GM18507 (cell line): Measurements from ENCODE around the gene NCF4.
A peak's percentile ranks its signal among the peaks of the same experiment; 100 is the strongest.

Experiments used
- DNase-seq: peaks from one replicate; pipeline ENCODE4 v3.0.0; 2011; ENCODE audit warnings: low read depth; ENCODE audit not compliant: insufficient read length; ENCODE audit errors: extremely low spot score
- FAIRE-seq: peaks from 2 replicates; lab custom pipeline; 2011; peaks lifted over from hg19 to GRCh38; lab: Jason Lieb, UNC

NCF4 gene

DNA sequence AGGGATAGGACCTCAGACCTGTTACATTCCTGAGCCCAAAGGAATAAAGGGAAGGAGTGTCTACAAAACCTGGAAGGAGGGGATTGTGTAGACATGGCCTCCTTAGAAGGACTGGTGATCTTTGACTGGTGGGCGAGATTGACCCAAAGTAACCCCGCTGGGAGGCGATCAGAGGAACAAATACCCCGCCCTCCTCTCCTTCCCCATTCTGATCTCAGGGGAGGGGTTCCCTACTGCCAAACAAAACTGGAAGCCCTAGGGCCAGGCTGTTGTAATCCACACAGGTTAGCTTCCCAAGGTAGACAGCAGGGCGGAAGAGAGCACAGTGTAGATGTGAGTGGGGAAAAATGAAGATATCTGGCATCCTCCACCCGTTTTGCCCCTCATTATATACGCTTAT, 24.7 kb downstream of the NCF4 start:
- FAIRE-seq (no peak), DNase-seq (no peak)

- DNase-seq: no peak
- FAIRE-seq: no peak
Observed at GRCh38 chr22:36886016-36886415, 25.2 kb downstream of the NCF4 start.

GRCh38 chr22:36887162-36887561, 26.4 kb downstream of the NCF4 start:
- DNase-seq: no peak
- no peak for FAIRE-seq

- DNase-seq (no peak), FAIRE-seq (no peak)
Observed at GRCh38 chr22:36891646-36892045, 30.8 kb downstream of the NCF4 start.

DNA sequence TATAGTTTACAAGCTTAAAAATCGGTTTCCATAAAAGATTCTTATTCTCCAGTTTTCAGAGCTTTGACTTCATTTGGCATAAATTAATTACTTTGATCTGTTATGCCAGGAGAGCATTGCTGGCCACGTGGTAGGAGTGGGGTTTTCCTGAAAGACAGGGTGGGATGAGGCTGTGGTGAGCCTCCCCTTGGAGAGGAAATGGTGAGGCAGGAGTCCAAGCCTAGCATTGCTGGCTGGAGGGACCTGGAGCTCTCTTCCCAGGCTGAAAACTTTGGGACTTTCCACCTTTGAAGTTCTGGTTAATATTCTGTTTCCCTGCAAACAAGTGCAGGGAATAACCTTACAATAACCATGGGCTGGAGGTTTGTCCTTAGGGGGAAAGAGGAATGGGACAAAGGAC, 31.5 kb downstream of the NCF4 start:
- no peak for FAIRE-seq
- no peak for DNase-seq

DNA sequence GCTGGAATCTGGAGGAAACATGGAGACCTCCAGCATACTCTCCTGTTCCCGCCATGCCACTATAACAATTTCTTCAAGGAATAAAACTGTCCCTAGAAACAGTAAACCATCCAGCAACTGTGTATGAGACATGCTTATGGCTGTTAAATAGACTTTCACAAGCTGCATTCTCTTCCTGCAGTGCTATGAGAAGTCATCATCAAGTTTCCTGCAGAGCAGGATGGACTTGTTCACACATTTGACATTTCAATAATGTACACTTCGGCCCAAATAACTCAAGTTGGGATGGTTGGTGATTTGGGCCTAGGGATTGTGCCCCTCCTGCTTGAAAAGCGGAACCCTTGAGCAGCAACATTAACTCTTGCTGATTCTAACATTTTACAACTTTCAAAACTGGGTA, 32.5 kb downstream of the NCF4 start:
- DNase-seq (no peak), FAIRE-seq (no peak)

GRCh38 chr22:36894266-36894665, 33.5 kb downstream of the NCF4 start:
- FAIRE-seq (peak; percentile 29), DNase-seq (no peak)

DNA sequence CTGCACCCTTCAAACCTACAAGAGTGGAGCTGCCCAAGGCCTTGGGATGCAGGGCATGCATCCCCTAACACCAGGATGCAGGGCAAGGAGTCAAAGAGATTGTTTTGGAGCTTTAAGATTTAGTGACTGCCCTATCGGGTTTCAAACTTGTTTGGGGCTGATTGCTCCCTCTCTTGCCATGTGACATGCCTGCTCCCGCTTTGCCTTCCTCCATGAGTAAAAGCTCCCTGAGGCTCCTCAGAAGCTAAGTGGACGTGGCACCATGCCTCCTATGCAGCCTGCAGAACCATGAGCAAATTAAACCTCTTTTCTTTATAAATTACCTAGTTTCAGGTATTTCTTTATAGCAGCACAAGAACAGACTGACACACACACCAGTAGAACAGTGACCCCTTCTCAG, 36.8 kb downstream of the NCF4 start:
- DNase-seq: no peak

DNA sequence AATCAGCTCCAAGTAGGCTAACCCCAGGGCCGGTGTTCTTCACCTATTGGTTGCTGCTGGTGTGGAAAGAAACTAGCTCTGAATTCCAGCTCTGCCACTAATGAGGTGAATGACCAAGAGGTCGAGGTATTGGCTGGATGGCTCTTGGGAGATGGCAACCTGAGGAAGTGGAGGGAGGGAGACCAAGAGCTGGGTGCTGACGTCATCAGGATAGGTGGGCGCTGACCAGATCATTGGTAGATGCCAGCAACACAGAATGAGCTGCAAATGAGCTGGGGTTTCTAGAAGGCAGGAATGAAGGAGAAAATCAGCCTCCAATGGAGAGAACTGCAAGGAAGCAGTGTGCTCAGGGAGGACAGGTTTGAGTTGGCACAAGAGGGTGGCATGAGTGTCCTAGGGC, 37.9 kb downstream of the NCF4 start:
- DNase-seq (no peak), FAIRE-seq (no peak)

More for the DNA sequence above, 36.8 kb downstream of the NCF4 start:
- no peak for FAIRE-seq

DNA sequence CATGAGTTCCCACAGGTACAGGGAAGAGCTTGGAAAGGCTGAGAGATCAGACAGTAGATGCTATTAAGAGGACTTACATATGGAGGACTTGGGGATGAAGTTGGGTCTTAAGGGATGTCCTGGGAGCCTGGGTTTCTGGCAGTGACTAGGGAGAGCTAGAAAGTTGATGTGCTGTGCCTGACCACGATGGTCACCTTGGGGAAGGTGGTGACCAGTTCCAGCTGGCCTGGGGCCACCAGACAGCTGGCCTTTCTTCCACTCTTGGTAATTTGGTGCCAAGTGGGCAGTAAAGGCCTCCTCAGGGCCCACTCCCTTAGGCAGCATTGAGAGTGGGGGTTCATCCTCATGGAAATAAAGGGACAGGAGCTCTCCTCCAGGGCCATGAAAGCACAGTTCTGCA, 38.7 kb downstream of the NCF4 start:
- FAIRE-seq (no peak), DNase-seq (no peak)

DNA sequence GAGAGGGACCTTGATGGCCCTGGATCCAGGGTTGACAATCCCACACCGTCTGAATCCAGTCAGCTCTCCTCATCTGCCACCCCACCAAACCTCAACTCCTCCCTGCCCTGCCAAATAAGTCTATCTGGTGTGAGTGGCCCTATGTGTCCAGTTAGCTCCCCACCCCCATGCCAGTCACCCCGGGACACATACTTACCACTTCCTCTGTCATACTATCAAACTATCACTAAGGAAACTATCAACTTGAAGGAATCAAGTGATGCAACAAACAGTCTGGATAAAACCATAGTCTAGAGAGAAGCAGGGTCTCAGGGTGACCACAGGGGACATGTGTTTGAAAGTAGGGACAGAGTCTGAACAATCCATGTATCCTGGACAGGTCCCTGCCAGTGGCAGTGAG, 39.4 kb downstream of the NCF4 start:
- FAIRE-seq (peak; percentile 59), DNase-seq (no peak)

- DNase-seq: no peak
- no peak for FAIRE-seq
Observed at GRCh38 chr22:36900880-36901279, 40.1 kb downstream of the NCF4 start.

- DNase-seq (peak; percentile 42), FAIRE-seq (peak; percentile 91)
Observed at GRCh38 chr22:36901411-36902142, 40.8 kb downstream of the NCF4 start.

DNA sequence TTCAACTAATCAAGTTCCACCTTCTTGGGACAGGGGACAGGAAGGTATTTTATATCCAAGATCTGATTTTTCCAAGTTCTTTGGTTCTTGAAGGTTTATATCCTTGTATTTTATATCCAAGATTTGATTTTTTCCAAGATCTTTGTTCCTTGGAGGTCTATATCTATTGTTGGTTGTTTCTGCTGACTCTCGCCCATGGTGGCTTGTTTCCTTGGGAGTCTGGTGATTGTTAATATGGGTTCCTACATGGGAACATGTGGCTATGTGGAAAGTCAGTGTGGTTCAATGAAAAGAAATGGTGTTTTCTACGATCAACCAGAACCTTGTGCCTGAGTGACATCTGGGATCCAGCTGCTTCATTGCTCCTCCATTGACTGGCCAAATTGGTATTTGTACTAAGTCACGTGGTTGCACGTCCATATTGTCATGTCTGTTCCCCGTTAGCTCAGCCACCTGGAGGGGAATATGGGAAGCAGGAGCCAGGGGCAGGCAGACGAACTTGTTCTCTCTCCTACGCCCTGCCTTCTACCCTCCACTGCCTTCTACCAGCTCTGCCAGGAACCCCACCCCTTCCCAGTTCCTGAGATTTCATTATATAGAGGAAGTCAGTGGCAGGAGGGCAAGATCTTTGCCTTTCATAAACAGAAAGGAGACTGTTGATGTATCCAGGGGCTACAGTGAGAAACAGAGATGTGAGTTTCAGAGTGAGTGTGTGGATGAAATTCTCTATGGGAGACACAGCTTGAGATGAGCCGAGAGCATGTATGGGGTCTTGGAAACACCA, 41.5 kb downstream of the NCF4 start:
- FAIRE-seq: no peak
- no peak for DNase-seq

- FAIRE-seq (no peak), DNase-seq (no peak)
Observed at GRCh38 chr22:36904260-36904880, 43.6 kb downstream of the NCF4 start.

DNA sequence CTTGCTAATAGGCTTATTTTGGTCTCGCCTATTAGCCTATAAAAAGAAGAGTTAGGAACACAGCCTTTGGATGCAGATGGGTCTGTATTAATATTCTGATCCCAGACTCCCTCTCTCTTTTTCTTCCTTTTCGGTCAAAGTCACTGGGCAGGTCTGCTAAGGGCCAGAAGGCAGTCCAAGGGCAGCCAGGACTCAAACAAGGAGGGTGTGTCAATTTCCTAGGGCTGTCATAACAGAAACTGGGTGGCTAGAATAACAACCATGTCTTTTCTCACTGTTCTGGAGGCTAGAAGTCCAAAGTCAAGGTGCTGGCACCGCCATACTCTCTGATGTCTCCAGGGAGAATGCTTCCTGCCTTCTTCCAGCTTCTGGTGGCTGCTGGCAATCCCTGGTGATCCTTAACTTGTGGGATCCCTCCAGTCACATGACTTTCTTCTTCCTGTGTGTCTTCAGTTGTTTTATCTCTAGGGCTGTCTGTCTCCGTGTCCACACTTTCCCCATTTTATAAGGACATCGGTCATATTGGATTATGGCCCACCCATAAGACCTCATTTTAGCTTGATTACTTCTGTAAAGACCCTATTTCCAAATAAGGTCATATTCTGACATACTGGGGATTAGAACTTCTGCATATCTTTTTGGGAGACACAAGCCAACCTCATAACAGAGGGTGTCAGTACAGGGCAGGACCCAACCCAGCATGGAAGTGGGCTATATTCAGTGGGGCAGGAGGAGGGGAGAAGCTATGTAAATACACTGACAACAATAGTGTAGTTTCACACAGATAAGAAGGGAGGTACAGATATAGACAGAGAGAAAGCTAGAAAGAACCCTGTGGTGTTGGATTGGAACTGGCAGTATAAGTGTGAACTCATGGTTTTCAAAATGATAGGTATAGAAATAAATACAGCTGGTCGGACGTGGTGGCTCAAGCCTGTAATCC, 46.7 kb downstream of the NCF4 start:
- no peak for DNase-seq

GRCh38 chr22:36910461-36910860, 49.7 kb downstream of the NCF4 start:
- FAIRE-seq (no peak), DNase-seq (no peak)

More for the DNA sequence above, 46.7 kb downstream of the NCF4 start:
- FAIRE-seq: no peak

- DNase-seq: no peak
Observed at GRCh38 chr22:36911887-36912661, 51.3 kb downstream of the NCF4 start.

More at GRCh38 chr22:36911887-36912661, 51.3 kb downstream of the NCF4 start:
- no peak for FAIRE-seq
